T-helper 1 cell treated with Interleukin-12 subunit alpha and Interleukin-12 subunit beta and Interleukin-4 antibody, amounts not matched to agents 30 ng/mL and 1 ng/mL, for 36 hours (primary cell): ENCODE measurements around the gene TMEM151A. TPM values are rescaled to one million over a fixed set of nuclear protein-coding genes. Genes with fewer than 3 reads are reported as not detected.
"Not testable (repeated sequence)": the region's sequence is repeated elsewhere in the genome, so short reads cannot be mapped to it uniquely, and the experiment has no call there.

ENCODE experiments used
- intact Hi-C: fragments of 100-400 bp; cut with micrococcal nuclease; formaldehyde crosslinking; loops from one replicate; pipeline ENCODE4 v1.15.1; 2024
- total RNA-seq: library from RNA; stranded (reverse); gene quantifications from 2 replicates; pipeline ENCODE4 v1.2.3, GENCODE V29; 2022

The TMEM151A gene
- total RNA-seq, 1 donor from 2014 or later: not detected

GRCh38 chr11:66294626-66295620 lies 3.2 kb downstream of the TMEM151A start:
- intact Hi-C loops: no loop called here

GRCh38 chr11:66297610-66298009 lies 5.9 kb downstream of the TMEM151A start:
- intact Hi-C loops: no loop called here

GRCh38 chr11:66299186-66299585 lies 7.5 kb downstream of the TMEM151A start:
- intact Hi-C loops: no loop called here

- intact Hi-C loops: no loop called here
These were observed 11.0 kb downstream of the TMEM151A start for GRCh38 chr11:66302656-66303055.

- intact Hi-C loops: no loop called here
These were observed 17.8 kb downstream of the TMEM151A start for GRCh38 chr11:66309475-66309874.

- intact Hi-C loops: no loop called here
These were observed 18.6 kb downstream of the TMEM151A start for GRCh38 chr11:66310324-66310723.

- intact Hi-C loops: not testable (repeated sequence)
These were observed 19.2 kb downstream of the TMEM151A start for GRCh38 chr11:66310803-66311440.

- intact Hi-C loops: no loop called here
These were observed 19.8 kb downstream of the TMEM151A start for GRCh38 chr11:66311470-66311964.

GRCh38 chr11:66311965-66312548 lies 20.4 kb downstream of the TMEM151A start:
- intact Hi-C loops: loop anchor here (1.0 to 2.0 kb wide), 14 partner anchors 9 to 647 kb away; partner anchors contain the start of genes BRMS1, PC, PELI3 and RAB1B

GRCh38 chr11:66312549-66313320 lies 21.0 kb downstream of the TMEM151A start:
- intact Hi-C loops: loop anchor here (1.0 to 2.0 kb wide), 14 partner anchors 9 to 646 kb away; partner anchors contain the start of genes BRMS1, PC, PELI3 and RAB1B

GRCh38 chr11:66313321-66314185 lies 21.9 kb downstream of the TMEM151A start:
- intact Hi-C loops: loop anchor here (2.0 kb wide), 1 partner anchor 645 kb away; the partner anchor contains the start of gene PC

GRCh38 chr11:66314186-66314501 lies 22.4 kb downstream of the TMEM151A start:
- intact Hi-C loops: no loop called here

- intact Hi-C loops: no loop called here
These were observed 23.1 kb downstream of the TMEM151A start for GRCh38 chr11:66314561-66315497.

- intact Hi-C loops: no loop called here
These were observed 23.8 kb downstream of the TMEM151A start for GRCh38 chr11:66315498-66315885.

- intact Hi-C loops: no loop called here
These were observed 24.5 kb downstream of the TMEM151A start for GRCh38 chr11:66315921-66316811.

- intact Hi-C loops: no loop called here
These were observed 25.2 kb downstream of the TMEM151A start, which contains the start of gene CD248 for GRCh38 chr11:66316849-66317251. Gene CD248 (minus strand): TSS chr11:66317044. CDS start chr11:66317027, 17 bp downstream.

GRCh38 chr11:66317322-66317722 lies 25.6 kb downstream of the TMEM151A start:
- intact Hi-C loops: no loop called here
